Loucy (cell line): ENCODE results near the gene ATF7.

Experiments used
- CTCF ChIP-seq: fragments of 200-600 bp; sonication (generic); conservative IDR thresholded peaks from 2 replicates; pipeline ENCODE4 v1.5.1; 2014; ENCODE audit warnings: mild to moderate bottlenecking, antibody characterized with exemption, low read length
- EZH2phosphoT487 ChIP-seq: fragments of 200-600 bp; IDR thresholded peaks from 2 replicates; pipeline ENCODE4 v1.6.1; 2018; ENCODE audit warnings: antibody characterized with exemption, mild to moderate bottlenecking, moderate library complexity, borderline replicate concordance

GRCh38 chr12:53539526-53539925 lies 86.7 kb downstream of the ATF7 start:
- no peak for TF ChIP-seq CTCF
- no peak for TF ChIP-seq EZH2phosphoT487
